GM12872 (cell line): ENCODE results near the gene AGAP1.

ENCODE experiments used
- CTCF ChIP-seq: IDR thresholded peaks from 3 replicates; pipeline ENCODE4 v1.5.1; 2011; ENCODE audit warnings: low read depth, mild to moderate bottlenecking, low read length, moderate library complexity; ENCODE audit not compliant: insufficient read depth

Gene AGAP1

GRCh38 chr2:236166796-236167296 lies 673.0 kb downstream of the AGAP1 start:
- TF ChIP-seq CTCF = no peak

- TF ChIP-seq CTCF = no peak
These were observed 673.7 kb downstream of the AGAP1 start for GRCh38 chr2:236167297-236168109.

- TF ChIP-seq CTCF = no peak
These were observed 674.6 kb downstream of the AGAP1 start, which contains the start of gene GBX2 for GRCh38 chr2:236168110-236169080. Gene GBX2, minus strand, starts transcription at chr2:236168386. Its CDS starts 415 bp downstream, at chr2:236167971.

- no peak for TF ChIP-seq CTCF
These were observed 675.4 kb downstream of the AGAP1 start for GRCh38 chr2:236169151-236169721.

- TF ChIP-seq CTCF = no peak
These were observed 676.1 kb downstream of the AGAP1 start for GRCh38 chr2:236169741-236170589.

- no peak for TF ChIP-seq CTCF
These were observed 676.8 kb downstream of the AGAP1 start for GRCh38 chr2:236170590-236171165.
